H9 (cell line): ENCODE data around the gene HIGD2B. TPM values are rescaled to one million over a fixed set of nuclear protein-coding genes. Genes with fewer than 3 reads are reported as not detected.
"Not testable (repeated sequence)": the region's sequence is repeated elsewhere in the genome, so short reads cannot be mapped to it uniquely, and the experiment has no call there.

Source experiments
- DNase-seq: peaks from one replicate; pipeline ENCODE4 v3.0.0-alpha.2; 2017
- H2AFZ ChIP-seq: one replicate; pipeline ENCODE4 v1.6.1; 2013; ENCODE audit warnings: mild to moderate bottlenecking, low read length, control low read depth, moderate library complexity
- H2AK5ac ChIP-seq: 2 replicates; pipeline ENCODE4 v1.6.1; 2013; ENCODE audit warnings: low read length, control low read depth, mixed read lengths; ENCODE audit not compliant: insufficient read length
- H2BK120ac ChIP-seq: one replicate; pipeline ENCODE4 v1.6.1; 2013; ENCODE audit warnings: low read depth, mild to moderate bottlenecking, low read length, control low read depth, inconsistent platforms; ENCODE audit not compliant: poor library complexity, severe bottlenecking
- H2BK12ac ChIP-seq: 2 replicates; pipeline ENCODE4 v1.6.1; 2013; ENCODE audit warnings: low read length, control low read depth, mixed read lengths, low read depth; ENCODE audit not compliant: insufficient read length
- H2BK15ac ChIP-seq: 2 replicates; pipeline ENCODE4 v1.6.1; 2013; ENCODE audit warnings: low read depth, low read length, control low read depth
- H2BK20ac ChIP-seq: one replicate; pipeline ENCODE4 v1.6.1; 2013; ENCODE audit warnings: low read depth, mild to moderate bottlenecking, low read length, control low read depth, inconsistent platforms; ENCODE audit not compliant: poor library complexity, severe bottlenecking
- H2BK5ac ChIP-seq: 2 replicates; pipeline ENCODE4 v1.6.1; 2013; ENCODE audit warnings: low read length, control low read depth, mixed read lengths; ENCODE audit not compliant: insufficient read length
- H3K14ac ChIP-seq: 2 replicates; pipeline ENCODE4 v1.6.1; 2013; ENCODE audit warnings: low read length, control low read depth; ENCODE audit not compliant: insufficient read depth
- H3K18ac ChIP-seq: 2 replicates; pipeline ENCODE4 v1.6.1; 2013; ENCODE audit warnings: low read depth, mild to moderate bottlenecking, mixed read lengths, low read length, control low read depth; ENCODE audit not compliant: insufficient read length
- H3K23ac ChIP-seq: 2 replicates; pipeline ENCODE4 v1.6.1; 2013; ENCODE audit warnings: low read length, control low read depth, mixed read lengths, low read depth; ENCODE audit not compliant: insufficient read length
- H3K23me2 ChIP-seq: 2 replicates; pipeline ENCODE4 v1.6.1; 2013; ENCODE audit warnings: low read depth, mild to moderate bottlenecking, mixed read lengths, low read length, control low read depth; ENCODE audit not compliant: insufficient read length, poor library complexity, severe bottlenecking
- H3K27ac ChIP-seq: 2 replicates; pipeline ENCODE4 v1.5.1; 2013; ENCODE audit warnings: low read length, control low read depth, mixed read lengths, low read depth; ENCODE audit not compliant: insufficient read length
- H3K27me3 ChIP-seq: 2 replicates; pipeline ENCODE4 v1.6.1; 2013; ENCODE audit warnings: low read length, control low read depth, inconsistent platforms; ENCODE audit not compliant: insufficient read depth
- H3K4ac ChIP-seq: 2 replicates; pipeline ENCODE4 v1.6.1; 2013; ENCODE audit warnings: low read depth, mild to moderate bottlenecking, control low read depth, inconsistent platforms, low read length, moderate library complexity
- H3K4me1 ChIP-seq: 2 replicates; pipeline ENCODE4 v1.6.1; 2013; ENCODE audit warnings: low read length, control low read depth, inconsistent platforms; ENCODE audit not compliant: insufficient read depth
- H3K4me2 ChIP-seq: 2 replicates; pipeline ENCODE4 v1.6.1; 2013; ENCODE audit warnings: low read length, control low read depth, mixed read lengths; ENCODE audit not compliant: insufficient read length, insufficient read depth
- H3K56ac ChIP-seq: 2 replicates; pipeline ENCODE4 v1.6.1; 2013; ENCODE audit warnings: low read depth, mild to moderate bottlenecking, mixed read lengths, low read length, control low read depth; ENCODE audit not compliant: insufficient read length
- H3K79me1 ChIP-seq: 2 replicates; pipeline ENCODE4 v1.6.1; 2013; ENCODE audit warnings: low read depth, mild to moderate bottlenecking, moderate library complexity, low read length, control low read depth, inconsistent platforms; ENCODE audit not compliant: insufficient read depth, poor library complexity, severe bottlenecking
- H3K79me2 ChIP-seq: 2 replicates; pipeline ENCODE4 v1.6.1; 2013; ENCODE audit warnings: low read length, control low read depth, inconsistent platforms; ENCODE audit not compliant: insufficient read depth
- H3K9ac ChIP-seq: 2 replicates; pipeline ENCODE4 v1.6.1; 2013; ENCODE audit warnings: low read length, control low read depth, mixed read lengths; ENCODE audit not compliant: insufficient read length; ENCODE audit errors: extremely low read depth
- H3K9me3 ChIP-seq: one replicate; pipeline ENCODE4 v1.6.1; 2013; ENCODE audit warnings: low read depth, low read length, inconsistent platforms; ENCODE audit not compliant: control insufficient read depth
- H3T11ph ChIP-seq: one replicate; pipeline ENCODE4 v1.6.1; 2013; ENCODE audit warnings: mild to moderate bottlenecking, low read length, control low read depth, inconsistent platforms
- H4K20me1 ChIP-seq: one replicate; pipeline ENCODE4 v1.6.1; 2013; ENCODE audit not compliant: control insufficient read depth, insufficient read length, insufficient read depth
- H4K5ac ChIP-seq: 2 replicates; pipeline ENCODE4 v1.6.1; 2013; ENCODE audit warnings: low read depth, mild to moderate bottlenecking, mixed read lengths, low read length, control low read depth; ENCODE audit not compliant: insufficient read length
- H4K8ac ChIP-seq: replicated peaks from 2 replicates; pipeline ENCODE4 v1.6.1; 2013; ENCODE audit warnings: low read length, control low read depth, mixed read lengths, low read depth; ENCODE audit not compliant: insufficient read length
- H4K91ac ChIP-seq: 2 replicates; pipeline ENCODE4 v1.6.1; 2013; ENCODE audit warnings: low read depth, mild to moderate bottlenecking, moderate library complexity, mixed read lengths, low read length, control low read depth; ENCODE audit not compliant: insufficient read length
- H3K27ac Mint-ChIP-seq, 3 experiments: 2 replicates in 2 of 3; 3 replicates in 1 of 3; pipeline ENCODE4 v1.8.0; 2020 to 2021; ENCODE audit warnings: mixed read lengths in 3 of 3, mild to moderate bottlenecking in 1 of 3, moderate library complexity in 1 of 3
- H3K27me3 Mint-ChIP-seq: 2 replicates; pipeline ENCODE4 v1.8.0; 2021; ENCODE audit warnings: low read depth, mild to moderate bottlenecking, moderate library complexity, mixed read lengths
- H3K36me3 Mint-ChIP-seq, 3 experiments: 2 replicates in 2 of 3; 3 replicates in 1 of 3; pipeline ENCODE4 v1.8.0; 2020 to 2021; ENCODE audit warnings: low read depth in 3 of 3, mixed read lengths in 3 of 3; ENCODE audit not compliant: insufficient read depth in 1 of 3
- H3K4me1 Mint-ChIP-seq, 2 experiments: 2 replicates each; pipeline ENCODE4 v1.8.0; 2020; ENCODE audit warnings: mixed read lengths in 2 of 2
- H3K4me3 Mint-ChIP-seq, 2 experiments: 2 replicates in 1 of 2; 3 replicates in 1 of 2; pipeline ENCODE4 v1.8.0; 2020 to 2021; ENCODE audit warnings: mild to moderate bottlenecking in 2 of 2, mixed read lengths in 2 of 2, moderate library complexity in 1 of 2
- H3K9me3 Mint-ChIP-seq, 2 experiments: 2 replicates in 1 of 2; 3 replicates in 1 of 2; pipeline ENCODE4 v1.8.0; 2020; ENCODE audit warnings: mild to moderate bottlenecking in 2 of 2, mixed read lengths in 2 of 2, moderate library complexity in 1 of 2
- WGBS: extraction: QIAGEN DNeasy Blood & Tissue Kit; methylation state at CpG from one replicate; pipeline ENCODE4 v1.1.7; 2013; ENCODE audit warnings: missing lambda C conversion rate, low lambda C conversion rate, mixed read lengths; ENCODE audit not compliant: insufficient read length; ENCODE audit errors: extremely low coverage; 5-methylcytosine and 5-hydroxymethylcytosine counted together
- total RNA-seq: library from RNA; stranded (reverse); gene quantifications from 2 replicates; pipeline ENCODE4 v1.2.1, GENCODE V29; 2021

The HIGD2B gene
- total RNA-seq, 1 experiment from 2014 or later = not detected

DNA sequence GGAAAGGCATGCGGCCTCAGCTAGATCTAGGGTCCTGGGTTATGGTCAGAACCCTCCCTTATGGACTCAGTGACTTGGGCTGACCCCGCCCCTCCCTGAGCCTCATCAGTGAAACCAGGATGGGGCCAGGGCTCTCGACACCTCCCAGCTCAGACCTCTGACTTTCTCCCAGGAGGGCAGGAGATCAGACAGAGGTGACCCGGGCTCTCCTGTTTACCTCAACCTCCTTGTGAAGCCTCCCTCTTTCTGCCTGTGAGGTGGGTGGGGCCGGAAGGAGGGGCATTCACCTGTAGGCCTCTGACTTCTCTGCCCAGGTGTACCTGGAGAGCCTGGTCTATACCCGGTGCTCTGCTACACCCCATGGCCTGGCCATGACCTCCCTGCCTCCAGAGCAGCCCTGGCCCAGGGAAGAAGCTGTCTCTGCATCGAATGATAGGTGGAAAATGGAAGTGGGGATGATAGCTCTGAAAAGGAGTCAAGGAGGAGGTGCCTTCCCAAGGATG lies 56.9 kb downstream of the HIGD2B start:
- not testable (repeated sequence) for H2BK15ac ChIP-seq, H2BK20ac ChIP-seq, H3K4me2 ChIP-seq, H2AFZ ChIP-seq, H2BK5ac ChIP-seq, H2BK12ac ChIP-seq, H3K9me3 ChIP-seq, H3K79me1 ChIP-seq, H4K20me1 ChIP-seq, H3K9me3 Mint-ChIP-seq, H3K56ac ChIP-seq, H3K79me2 ChIP-seq, H3K4me3 Mint-ChIP-seq, H2AK5ac ChIP-seq, H3K36me3 Mint-ChIP-seq, H4K8ac ChIP-seq, H3K27me3 ChIP-seq, H3K14ac ChIP-seq, H3K23me2 ChIP-seq, H2BK120ac ChIP-seq, H3K4ac ChIP-seq, H3T11ph ChIP-seq, H4K5ac ChIP-seq, H3K4me1 ChIP-seq, DNase-seq, H3K27ac ChIP-seq, H3K27me3 Mint-ChIP-seq, H3K18ac ChIP-seq, H4K91ac ChIP-seq, H3K4me1 Mint-ChIP-seq, H3K9ac ChIP-seq, H3K23ac ChIP-seq
- WGBS = no CpG with 5 or more reads among the region's 7 CpGs
- peak overlapping the region in 1 of 3 experiments; percentile 28; a peak in 1 of 7 replicates for H3K27ac Mint-ChIP-seq
